ENCODE measurements around the gene SLC25A44. TPM values are rescaled to one million over a fixed set of nuclear protein-coding genes. Genes with fewer than 3 reads are reported as not detected.
A peak's percentile ranks its signal among the peaks of the same experiment; 100 is the strongest.
"Not testable (repeated sequence)": the region's sequence is repeated elsewhere in the genome, so short reads cannot be mapped to it uniquely, and the experiment has no call there.

SLC25A44 gene
- total RNA-seq, 1 experiment from 2014 or later, result 11.8 TPM

DNA sequence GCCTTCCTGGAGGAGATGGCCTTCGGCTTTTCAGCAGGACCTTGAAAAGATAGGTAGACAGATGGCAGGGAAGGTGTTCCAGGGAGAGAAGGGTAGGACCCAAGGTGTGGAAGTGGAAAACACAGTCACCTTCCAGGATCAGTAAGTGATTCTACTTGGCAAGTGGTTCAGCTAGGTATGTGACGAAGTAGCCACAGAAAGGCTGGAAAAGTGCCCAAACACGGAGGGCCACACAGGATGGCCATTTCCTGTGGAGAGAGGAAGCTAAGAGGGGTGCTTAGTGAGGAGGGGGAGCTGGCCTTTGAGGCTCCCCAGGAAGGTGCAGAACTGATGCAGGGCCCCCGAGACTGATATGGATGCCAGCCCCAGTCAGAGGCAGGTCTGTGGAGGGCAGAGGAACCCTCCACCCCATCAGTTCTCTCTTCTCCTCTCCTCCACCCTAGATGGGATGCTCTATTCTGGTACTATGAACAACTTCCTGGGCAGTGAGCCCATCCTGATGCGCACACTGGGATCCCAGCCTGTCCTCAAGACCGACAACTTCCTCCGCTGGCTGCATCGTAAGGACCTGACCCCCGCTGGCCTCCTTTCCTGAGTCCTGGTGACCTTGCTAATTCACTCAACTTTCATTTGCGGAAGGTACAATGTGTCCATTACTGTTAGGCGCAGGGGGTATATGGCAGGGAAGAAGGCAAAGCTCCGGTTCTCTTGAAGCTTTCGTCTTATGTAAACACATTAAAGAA lies 33.7 kb upstream of the SLC25A44 start:
- no peak for DNase-seq (ENCODE audit: low read depth)
- in situ Hi-C loops (cut with HindIII; ENCODE audit: low pct_unique_long_range_greater_than_20kb, low sequenced_read_pairs), result no loop called here

DNA sequence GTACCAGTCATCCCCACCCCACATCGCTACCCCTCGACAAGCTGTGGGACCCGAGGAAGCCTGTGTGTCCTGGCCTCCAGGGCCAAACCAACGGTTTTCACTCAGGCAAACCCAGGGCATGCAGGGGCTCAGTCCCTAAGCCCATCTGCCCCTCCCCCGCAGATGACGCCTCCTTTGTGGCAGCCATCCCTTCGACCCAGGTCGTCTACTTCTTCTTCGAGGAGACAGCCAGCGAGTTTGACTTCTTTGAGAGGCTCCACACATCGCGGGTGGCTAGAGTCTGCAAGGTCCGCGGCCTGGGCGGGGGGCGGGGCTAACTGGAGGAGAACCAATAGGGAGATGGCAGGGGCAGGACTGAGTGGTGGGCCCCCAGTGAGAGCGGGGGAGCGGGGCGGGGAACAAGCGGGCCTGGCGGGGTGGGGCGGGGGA lies 33.1 kb upstream of the SLC25A44 start:
- DNase-seq (ENCODE audit: low read depth), result peak; percentile 53
- in situ Hi-C loops (cut with HindIII; ENCODE audit: low pct_unique_long_range_greater_than_20kb, low sequenced_read_pairs), result no loop called here

DNA sequence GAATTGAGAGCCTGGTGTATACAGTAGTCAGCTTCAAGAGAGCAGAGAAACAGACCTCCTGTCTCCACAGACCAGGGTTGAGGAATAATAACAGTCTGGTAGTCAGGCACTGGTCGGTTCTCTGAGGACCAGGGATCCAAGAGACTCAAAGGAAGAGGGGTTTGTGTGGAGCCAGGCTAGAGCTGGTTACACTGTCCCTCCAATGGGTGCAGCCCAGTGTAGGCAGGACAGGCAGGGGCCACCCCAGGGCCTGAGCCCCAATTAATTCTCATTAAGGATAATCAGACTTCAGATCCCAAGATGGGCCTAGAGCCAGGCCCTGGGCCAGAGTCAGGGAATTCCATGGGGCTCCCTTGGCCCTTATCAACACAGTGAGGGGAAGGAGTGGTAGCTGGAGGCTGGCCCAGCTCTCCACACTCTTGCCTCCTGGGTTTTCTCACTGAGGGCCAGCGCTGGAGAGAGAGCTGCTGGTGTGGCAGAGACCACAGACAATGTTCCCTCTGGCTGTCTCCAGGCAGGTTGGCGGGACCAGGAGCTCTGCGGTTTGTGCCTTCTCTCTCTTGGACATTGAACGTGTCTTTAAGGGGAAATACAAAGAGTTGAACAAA lies 31.4 kb upstream of the SLC25A44 start:
- DNase-seq (ENCODE audit: low read depth), result no peak
- in situ Hi-C loops (cut with HindIII; ENCODE audit: low pct_unique_long_range_greater_than_20kb, low sequenced_read_pairs), result no loop called here

DNA sequence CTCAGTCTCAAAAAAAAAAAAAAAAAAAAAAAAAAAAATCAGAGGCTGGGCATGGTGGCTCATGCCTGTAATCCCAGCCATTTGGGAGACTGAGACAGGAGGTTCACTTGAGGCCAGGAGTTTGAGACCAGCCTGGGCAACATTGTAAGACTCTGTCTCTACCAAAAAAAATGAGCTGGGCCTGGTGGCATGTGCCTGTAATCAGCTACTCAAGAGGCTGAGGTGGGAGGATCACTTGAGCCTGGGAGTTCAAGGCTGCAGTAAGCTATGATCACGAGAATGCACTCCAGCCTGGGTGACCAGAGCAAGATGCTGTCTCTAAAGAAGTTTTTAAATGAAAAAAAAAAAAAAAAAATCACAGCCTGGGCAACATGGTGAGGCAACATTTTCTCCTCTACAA lies 30.2 kb upstream of the SLC25A44 start:
- DNase-seq (ENCODE audit: low read depth), result no peak
- in situ Hi-C loops (cut with HindIII; ENCODE audit: low pct_unique_long_range_greater_than_20kb, low sequenced_read_pairs), result no loop called here

DNA sequence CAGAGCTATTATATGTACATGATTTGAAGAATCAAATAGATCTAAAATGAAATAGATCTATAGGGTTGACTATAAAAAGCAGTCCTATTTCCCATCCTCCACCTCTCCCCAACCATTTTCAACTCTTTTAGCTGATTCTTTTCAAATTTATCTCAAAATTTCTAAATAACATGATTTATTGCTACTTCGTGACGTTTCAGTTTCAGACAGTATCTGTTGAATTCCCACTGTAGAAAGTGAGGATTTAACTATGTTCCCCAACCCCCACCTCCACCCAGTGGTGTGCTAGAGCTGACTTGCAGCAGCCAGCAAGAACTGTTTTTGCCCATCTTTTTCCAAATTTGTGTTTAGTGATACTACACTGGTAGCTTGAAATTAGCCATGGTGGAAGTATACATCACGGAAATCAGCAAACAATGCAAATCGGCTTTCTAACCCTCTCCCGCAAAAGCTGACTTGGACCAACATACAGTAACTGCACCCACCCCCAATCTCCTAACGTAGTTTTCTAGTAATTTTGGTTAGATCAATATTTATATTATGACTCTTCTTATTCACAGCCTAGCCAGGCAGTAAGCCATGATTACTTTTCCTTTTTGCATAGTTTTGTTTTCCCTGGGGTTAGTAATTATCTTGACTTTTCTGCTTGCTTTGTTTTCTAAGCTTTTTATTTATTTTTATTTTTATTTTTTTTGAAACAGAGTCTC lies 29.6 kb upstream of the SLC25A44 start:
- in situ Hi-C loops (cut with HindIII; ENCODE audit: low pct_unique_long_range_greater_than_20kb, low sequenced_read_pairs), result no loop called here
- DNase-seq (ENCODE audit: low read depth), result no peak

DNA sequence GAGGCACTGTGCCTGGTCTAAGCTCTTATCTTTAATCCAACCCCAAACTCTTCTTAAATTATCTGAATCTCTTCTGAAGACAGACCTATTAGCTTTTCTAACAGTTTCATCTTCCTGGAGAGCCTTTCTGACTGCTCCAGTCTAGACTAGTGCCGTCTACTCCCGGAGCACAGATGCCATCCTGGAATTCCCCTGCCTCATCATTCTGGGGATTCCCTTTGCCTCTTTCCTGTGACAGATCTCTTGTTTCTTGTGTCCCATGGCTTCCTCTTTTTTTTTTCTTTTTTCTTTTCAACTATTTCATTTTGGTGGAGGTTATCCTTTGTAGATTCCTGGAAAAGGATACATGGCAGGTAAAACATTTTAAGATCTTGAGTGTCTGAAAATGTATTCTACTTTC lies 28.8 kb upstream of the SLC25A44 start:
- in situ Hi-C loops (cut with HindIII; ENCODE audit: low pct_unique_long_range_greater_than_20kb, low sequenced_read_pairs), result no loop called here
- peak; percentile 34 for DNase-seq (ENCODE audit: low read depth)

DNA sequence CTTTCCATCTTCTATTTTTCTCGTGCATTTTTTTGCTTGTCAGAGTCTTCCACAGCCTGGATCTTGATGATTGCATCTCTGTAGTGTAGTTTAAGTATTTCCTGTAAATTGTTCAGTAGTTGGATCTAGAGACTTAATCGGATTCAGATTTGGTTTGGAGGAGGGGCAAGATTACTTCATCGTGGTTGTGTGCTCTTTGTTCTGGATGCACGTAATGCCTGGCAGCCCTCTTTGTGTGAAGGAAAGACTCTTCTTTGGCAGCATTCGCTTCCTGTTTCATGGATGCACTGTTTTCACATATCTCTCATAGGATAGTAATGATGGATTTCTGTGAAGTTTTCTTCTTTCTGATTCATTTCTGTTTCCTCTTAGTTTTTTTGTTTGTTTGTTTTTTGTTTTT lies 26.4 kb upstream of the SLC25A44 start:
- in situ Hi-C loops (cut with HindIII; ENCODE audit: low pct_unique_long_range_greater_than_20kb, low sequenced_read_pairs), result no loop called here
- no peak for DNase-seq (ENCODE audit: low read depth)

DNA sequence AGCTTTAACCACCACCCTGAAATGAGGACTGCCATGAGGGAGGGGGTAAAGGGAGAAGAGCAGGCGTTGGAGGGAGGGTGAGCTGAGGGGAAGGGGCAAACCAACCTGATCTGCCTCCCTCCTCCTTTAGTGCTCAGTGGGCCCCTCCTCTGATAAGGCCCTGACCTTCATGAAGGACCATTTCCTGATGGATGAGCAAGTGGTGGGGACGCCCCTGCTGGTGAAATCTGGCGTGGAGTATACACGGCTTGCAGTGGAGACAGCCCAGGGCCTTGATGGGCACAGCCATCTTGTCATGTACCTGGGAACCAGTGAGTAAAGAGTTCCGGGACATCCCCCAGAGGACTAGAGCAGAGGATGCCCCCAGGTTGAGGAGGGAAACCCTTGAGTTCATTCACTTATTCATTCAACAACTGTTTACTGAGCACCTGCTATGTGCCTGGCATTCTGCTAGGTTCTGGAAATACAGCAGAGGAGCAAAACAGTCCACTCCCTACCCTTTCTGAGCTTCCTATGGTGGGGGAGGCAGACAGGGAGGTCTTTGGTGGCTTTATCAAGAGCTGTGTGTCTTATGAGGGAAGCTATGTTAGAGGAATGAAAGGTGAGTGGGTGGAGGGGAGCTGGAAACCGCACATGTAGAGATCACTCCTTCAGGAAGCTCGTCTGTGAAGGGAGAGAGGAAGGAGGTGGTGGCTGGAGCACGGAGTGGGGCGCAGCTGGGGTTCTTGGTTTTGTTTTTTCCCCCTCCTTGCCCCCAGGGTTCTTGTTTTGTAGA lies 21.0 kb upstream of the SLC25A44 start:
- no peak for DNase-seq (ENCODE audit: low read depth)
- in situ Hi-C loops (cut with HindIII; ENCODE audit: low pct_unique_long_range_greater_than_20kb, low sequenced_read_pairs), result no loop called here

DNA sequence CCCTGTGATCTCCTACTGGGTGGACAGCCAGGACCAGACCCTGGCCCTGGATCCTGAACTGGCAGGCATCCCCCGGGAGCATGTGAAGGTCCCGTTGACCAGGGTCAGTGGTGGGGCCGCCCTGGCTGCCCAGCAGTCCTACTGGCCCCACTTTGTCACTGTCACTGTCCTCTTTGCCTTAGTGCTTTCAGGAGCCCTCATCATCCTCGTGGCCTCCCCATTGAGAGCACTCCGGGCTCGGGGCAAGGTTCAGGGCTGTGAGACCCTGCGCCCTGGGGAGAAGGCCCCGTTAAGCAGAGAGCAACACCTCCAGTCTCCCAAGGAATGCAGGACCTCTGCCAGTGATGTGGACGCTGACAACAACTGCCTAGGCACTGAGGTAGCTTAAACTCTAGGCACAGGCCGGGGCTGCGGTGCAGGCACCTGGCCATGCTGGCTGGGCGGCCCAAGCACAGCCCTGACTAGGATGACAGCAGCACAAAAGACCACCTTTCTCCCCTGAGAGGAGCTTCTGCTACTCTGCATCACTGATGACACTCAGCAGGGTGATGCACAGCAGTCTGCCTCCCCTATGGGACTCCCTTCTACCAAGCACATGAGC lies 17.2 kb upstream of the SLC25A44 start:
- in situ Hi-C loops (cut with HindIII; ENCODE audit: low pct_unique_long_range_greater_than_20kb, low sequenced_read_pairs), result no loop called here
- no peak for DNase-seq (ENCODE audit: low read depth)

DNA sequence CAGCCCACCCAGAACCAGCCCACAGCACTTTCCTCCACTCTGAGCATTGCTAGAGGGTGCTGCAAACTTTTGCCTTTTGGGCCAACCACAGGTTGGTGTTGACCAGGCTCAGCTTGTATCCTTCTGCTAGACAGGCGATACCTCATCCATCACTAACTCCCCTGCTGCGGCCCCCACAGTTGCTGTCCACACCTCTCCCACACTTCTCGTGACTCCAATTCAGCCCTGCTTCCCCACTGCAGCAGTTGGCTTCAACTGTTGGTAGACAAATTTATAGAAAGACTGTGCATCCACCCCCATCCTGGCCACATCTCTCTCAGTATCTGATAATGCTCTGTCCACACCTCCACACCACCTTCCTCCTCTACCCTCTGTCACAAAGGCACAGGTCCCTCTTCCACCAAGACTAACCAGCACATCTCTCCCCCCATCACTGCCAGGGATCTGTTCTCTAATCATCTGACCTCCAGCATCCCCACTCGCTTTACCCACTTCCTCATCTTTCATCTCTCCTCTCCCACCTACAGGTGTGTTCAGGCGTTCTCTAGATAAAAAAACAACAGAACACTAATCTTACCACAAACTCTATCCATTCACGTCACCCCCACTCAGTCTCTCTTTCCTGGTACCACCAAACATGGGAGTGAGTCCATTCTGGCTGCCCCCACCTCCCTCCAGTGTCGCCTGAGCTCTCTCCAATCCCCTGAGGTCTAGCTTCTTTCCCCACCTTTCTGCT lies 15.8 kb upstream of the SLC25A44 start:
- no peak for DNase-seq (ENCODE audit: low read depth)
- in situ Hi-C loops (cut with HindIII; ENCODE audit: low pct_unique_long_range_greater_than_20kb, low sequenced_read_pairs), result no loop called here

DNA sequence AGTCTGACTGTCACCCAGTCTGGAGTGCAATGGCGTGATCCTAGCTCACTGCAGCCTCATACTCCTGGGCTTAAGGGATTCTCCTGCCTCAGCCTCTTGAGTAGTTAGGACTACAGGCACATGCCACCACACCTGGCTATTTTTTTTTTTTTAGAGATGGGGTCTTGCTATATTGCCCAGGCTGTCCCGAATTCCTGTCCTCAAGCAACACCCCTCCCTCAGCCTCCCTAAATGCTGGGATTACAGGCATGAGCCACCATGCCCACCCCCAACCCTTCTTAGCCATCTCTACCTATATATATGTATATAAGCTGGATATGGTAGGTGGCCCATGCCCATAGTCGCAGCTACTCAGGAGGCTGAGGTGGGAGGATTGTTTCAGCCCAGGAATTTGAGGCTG lies 13.4 kb upstream of the SLC25A44 start:
- DNase-seq (ENCODE audit: low read depth), result no peak
- in situ Hi-C loops (cut with HindIII; ENCODE audit: low pct_unique_long_range_greater_than_20kb, low sequenced_read_pairs), result no loop called here

DNA sequence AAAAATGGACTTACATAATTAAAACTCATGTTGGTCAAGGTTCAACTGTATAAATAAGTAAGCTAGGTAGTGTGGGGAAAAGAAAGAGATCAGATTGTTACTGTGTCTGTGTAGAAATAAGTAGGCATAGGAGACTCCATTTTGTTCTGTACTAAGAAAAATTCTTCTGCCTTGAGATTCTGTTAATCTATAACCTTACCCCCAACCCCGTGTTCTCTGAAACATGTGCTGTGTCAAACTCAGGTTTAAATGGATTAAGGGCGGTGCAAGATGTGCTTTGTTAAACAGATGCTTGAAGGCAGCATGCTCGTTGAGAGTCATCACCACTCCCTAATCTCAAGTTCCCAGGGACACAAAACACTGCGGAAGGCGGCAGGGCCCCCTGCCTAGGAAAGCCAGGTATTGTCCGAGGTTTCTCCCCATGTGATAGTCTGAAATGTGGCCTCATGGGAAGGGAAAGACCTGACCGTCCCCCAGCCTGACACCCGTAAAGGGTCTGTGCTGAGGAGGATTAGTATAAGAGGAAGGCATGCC lies 12.4 kb upstream of the SLC25A44 start:
- in situ Hi-C loops (cut with HindIII; ENCODE audit: low pct_unique_long_range_greater_than_20kb, low sequenced_read_pairs); DNase-seq (ENCODE audit: low read depth): not testable (repeated sequence)

DNA sequence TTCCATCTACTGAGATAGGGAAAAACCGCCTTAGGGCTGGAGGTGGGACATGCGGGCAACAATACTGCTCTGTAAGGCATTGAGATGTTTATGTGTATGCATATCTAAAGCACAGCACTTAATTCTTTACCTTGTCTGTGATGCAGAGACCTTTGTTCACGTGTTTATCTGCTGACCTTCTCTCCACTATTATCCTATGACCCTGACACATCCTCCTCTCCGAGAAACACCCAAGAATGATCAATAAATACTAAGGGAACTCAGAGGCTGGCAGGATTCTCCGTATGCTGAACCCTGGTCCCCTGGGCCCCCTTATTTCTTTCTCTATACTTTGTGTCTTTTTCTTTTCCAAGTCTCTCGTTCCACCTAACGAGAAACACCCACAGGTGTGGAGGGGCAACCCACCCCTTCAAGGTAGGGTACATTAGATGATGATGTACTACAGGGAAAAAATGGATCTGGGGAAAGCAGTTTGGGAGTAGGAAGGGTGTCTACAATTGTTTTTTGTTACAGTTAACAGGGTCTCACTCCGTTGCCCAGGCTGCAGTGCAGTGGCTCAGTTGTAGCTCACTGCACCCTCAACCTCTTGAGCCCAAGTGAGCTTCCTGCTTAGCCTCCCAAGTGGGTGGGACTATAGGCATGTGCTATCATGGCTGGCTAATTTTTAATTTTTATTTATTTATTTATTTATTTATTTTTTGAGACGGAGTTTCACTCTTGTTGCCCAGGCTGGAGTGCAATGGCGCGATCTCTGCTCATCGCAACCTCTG lies 11.7 kb upstream of the SLC25A44 start:
- DNase-seq (ENCODE audit: low read depth); in situ Hi-C loops (cut with HindIII; ENCODE audit: low pct_unique_long_range_greater_than_20kb, low sequenced_read_pairs): not testable (repeated sequence)

DNA sequence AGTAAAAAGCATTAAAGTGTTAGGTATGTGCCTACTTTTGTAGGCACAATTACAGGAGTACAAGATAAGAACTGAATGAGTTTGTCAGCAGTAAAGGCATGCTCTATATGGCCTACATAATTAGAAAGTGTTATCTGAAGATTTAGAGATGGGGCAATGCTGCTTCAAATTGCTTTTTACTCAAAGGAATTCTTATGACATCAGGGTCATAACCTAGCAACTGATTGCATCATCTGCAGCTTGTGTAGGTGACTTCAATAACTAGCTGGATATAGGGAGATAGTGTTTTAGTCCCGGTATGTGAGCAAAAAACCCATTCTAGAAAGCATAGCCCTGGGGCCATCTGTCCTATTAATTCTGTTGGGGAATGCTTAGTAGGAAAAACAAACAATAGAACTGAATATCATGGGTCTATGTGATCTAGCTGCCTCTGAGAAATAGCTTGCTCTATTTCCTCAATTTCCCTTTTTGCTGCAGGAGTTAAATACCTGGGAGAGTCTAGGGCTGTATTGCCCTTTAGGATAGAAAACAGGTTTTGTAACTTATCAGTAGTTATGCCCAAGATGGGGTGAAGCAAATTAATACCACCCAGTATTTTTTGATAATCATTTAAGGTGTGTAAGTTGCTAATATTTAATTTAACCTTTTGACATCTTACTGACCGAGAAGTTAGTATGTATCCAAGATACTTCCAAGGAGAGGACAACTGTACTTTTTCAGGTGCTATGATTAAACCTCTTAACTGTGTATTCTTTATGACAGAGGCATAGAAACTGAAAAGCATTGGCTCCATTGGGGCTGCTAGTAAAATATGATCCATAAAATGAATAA lies 7.3 kb upstream of the SLC25A44 start:
- in situ Hi-C loops (cut with HindIII; ENCODE audit: low pct_unique_long_range_greater_than_20kb, low sequenced_read_pairs); DNase-seq (ENCODE audit: low read depth): not testable (repeated sequence)

DNA sequence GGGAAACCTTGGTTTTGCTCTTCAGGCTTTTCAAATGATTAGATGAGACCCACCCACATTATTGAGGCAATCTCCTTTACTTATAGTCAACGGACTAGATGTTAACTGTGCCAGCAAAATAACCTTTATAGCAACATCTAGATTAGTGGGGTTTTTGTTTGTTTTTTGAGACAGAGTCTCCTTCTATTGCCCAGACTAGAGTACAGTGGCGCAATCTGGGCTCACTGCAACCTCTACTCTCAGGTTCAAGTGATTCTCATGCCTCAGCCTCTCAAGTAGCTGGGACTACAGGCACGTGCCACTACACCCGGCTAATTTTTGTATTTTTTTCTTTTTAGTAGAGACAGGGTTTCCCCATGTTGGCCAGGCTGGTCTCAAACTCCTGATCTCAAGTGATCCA lies 3.6 kb upstream of the SLC25A44 start:
- DNase-seq (ENCODE audit: low read depth); in situ Hi-C loops (cut with HindIII; ENCODE audit: low pct_unique_long_range_greater_than_20kb, low sequenced_read_pairs): not testable (repeated sequence)
